Mucosa of rectum (tissue), 2 donors: ENCODE results near the gene ZNF771.
A peak's percentile ranks its signal among the peaks of the same experiment; 100 is the strongest.

Experiments used
- H3K27ac ChIP-seq, 2 donors: one replicate each; pipeline ENCODE4 v1.7.0; 2013; ENCODE audit warnings: inconsistent platforms in 2 of 2, low read depth in 2 of 2, low read length in 2 of 2
- H3K27me3 ChIP-seq, 2 donors: one replicate each; pipeline ENCODE4 v1.7.0; 2013; ENCODE audit warnings: low read length in 2 of 2; ENCODE audit not compliant: control insufficient read depth in 2 of 2, insufficient read depth in 2 of 2
- H3K36me3 ChIP-seq, 2 donors: one replicate each; pipeline ENCODE4 v1.7.0; 2013; ENCODE audit warnings: low read length in 2 of 2; ENCODE audit not compliant: control insufficient read depth in 2 of 2, insufficient read depth in 2 of 2
- H3K4me1 ChIP-seq, 2 donors: one replicate each; pipeline ENCODE4 v1.7.0; 2013; ENCODE audit warnings: low read length in 2 of 2, mild to moderate bottlenecking in 1 of 2; ENCODE audit not compliant: control insufficient read depth in 2 of 2, insufficient read depth in 2 of 2
- H3K4me3 ChIP-seq, 2 donors: one replicate each; pipeline ENCODE4 v1.7.0; 2013; ENCODE audit warnings: low read length in 2 of 2
- H3K9ac ChIP-seq, 2 donors: one replicate each; pipeline ENCODE4 v1.7.0; 2013; ENCODE audit warnings: low read length in 2 of 2, low read depth in 1 of 2, mild to moderate bottlenecking in 1 of 2
- H3K9me3 ChIP-seq, 2 donors: one replicate each; pipeline ENCODE4 v1.7.0; 2013; ENCODE audit warnings: low read length in 2 of 2; ENCODE audit not compliant: control insufficient read depth in 2 of 2
- donor health status: healthy.
- donor health status: Normal muscosa, but diverticular disease.

The ZNF771 gene

GRCh38 chr16:30398661-30399434 lies 8.6 kb upstream of the ZNF771 start:
- Histone ChIP-seq H3K4me3 (no peak overlapping the region), H3K9me3 (no peaks in the 10 kb centered on the region), H3K36me3 (peaks cover 0 to 11% of the 10 kb centered on the region in 2 donors), H3K9ac (no peak overlapping the region), H3K27ac (peak overlapping the region in 1 of 2 donors; percentile 80), H3K27me3 (no peaks in the 10 kb centered on the region), H3K4me1 (peaks cover 14 to 21% of the 10 kb centered on the region in 2 donors)

- Histone ChIP-seq H3K9me3 (no peaks in the 10 kb centered on the region), H3K4me3 (peak overlapping the region; percentile 81 to 88), H3K27ac (peak overlapping the region; percentile 67 to 80), H3K9ac (peak overlapping the region; percentile 84 to 90), H3K27me3 (no peaks in the 10 kb centered on the region), H3K4me1 (peaks cover 14 to 21% of the 10 kb centered on the region in 2 donors), H3K36me3 (peaks cover 0 to 11% of the 10 kb centered on the region in 2 donors)
Measured at GRCh38 chr16:30399435-30400186, 7.8 kb upstream of the ZNF771 start.

GRCh38 chr16:30401768-30402425 lies 5.5 kb upstream of the ZNF771 start:
- peaks cover 0 to 11% of the 10 kb centered on the region in 2 donors for H3K36me3 ChIP-seq
- H3K9ac ChIP-seq: no peak overlapping the region
- no peaks in the 10 kb centered on the region for H3K27me3 ChIP-seq
- no peaks in the 10 kb centered on the region for H3K9me3 ChIP-seq
- H3K4me3 ChIP-seq: no peak overlapping the region
- H3K4me1 ChIP-seq: peaks cover 10% of the 10 kb centered on the region in 2 donors
- no peak overlapping the region for H3K27ac ChIP-seq

- Histone ChIP-seq H3K9ac (peak overlapping the region; percentile 77 to 80), H3K9me3 (no peaks in the 10 kb centered on the region), H3K4me3 (peak overlapping the region; percentile 75 to 81), H3K36me3 (peaks cover 0 to 5% of the 10 kb centered on the region in 2 donors), H3K27me3 (no peaks in the 10 kb centered on the region), H3K27ac (peak overlapping the region; percentile 77 to 80), H3K4me1 (peaks cover 13 to 20% of the 10 kb centered on the region in 2 donors)
Measured at GRCh38 chr16:30406795-30407101, 658 bp upstream of the ZNF771 start.

- Histone ChIP-seq H3K27me3 (no peaks in the 10 kb centered on the region), H3K9me3 (no peaks in the 10 kb centered on the region), H3K9ac (peak overlapping the region; percentile 63 to 77), H3K4me1 (peaks cover 13 to 20% of the 10 kb centered on the region in 2 donors), H3K4me3 (peak overlapping the region; percentile 75 to 81), H3K27ac (peak overlapping the region; percentile 77 to 80), H3K36me3 (peaks cover 0 to 16% of the 10 kb centered on the region in 2 donors)
Measured at GRCh38 chr16:30407804-30408534, 563 bp downstream of the ZNF771 start.

DNA sequence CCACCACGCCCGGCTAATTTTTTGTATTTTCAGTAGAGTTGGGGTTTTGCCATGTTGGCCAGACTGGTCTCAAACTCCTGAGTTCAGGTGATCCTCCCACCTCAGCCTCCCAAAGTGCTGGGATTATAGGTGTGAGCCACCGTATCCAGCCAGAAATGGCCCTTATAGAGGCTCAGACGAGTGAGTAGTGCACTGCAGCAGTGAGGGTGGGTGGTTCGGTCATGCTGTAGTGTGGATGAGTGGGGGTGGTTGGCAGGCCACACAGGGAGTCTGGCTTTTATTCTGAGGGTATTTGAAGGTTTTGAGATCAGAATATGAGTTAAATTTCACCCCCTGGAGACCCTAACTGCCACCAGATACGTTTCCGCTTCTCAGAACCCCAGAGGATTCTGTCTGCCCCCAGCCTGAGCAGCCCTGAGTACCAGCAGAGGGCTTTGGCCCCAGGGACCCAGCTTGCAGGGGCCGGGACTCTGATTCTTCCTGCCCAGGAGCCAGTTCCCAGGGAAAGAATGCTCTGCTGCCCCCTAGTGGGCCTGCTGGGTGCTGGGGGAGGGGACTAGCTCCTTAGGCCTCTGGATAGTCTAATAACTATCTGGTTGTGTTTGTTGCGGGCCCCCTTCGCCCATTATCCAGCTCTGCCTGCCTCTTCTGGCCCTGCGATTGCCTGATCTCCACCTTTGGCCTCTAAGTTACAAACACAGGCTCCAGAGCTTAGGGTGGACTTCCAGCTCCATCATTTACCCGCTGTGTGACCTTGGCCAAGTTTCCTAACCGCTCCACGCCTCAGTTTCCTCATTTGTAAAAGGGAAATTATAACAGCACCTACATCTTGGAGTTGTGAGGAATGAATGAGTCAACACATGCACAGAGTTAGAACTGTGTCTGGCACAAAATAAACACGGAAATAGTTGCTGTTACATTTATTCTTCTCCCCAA lies 2.0 kb downstream of the ZNF771 start:
- H3K9me3 ChIP-seq: no peaks in the 10 kb centered on the region
- peaks cover 13 to 20% of the 10 kb centered on the region in 2 donors for H3K4me1 ChIP-seq
- H3K27me3 ChIP-seq: no peaks in the 10 kb centered on the region
- H3K27ac ChIP-seq: no peak overlapping the region
- peaks cover 3 to 18% of the 10 kb centered on the region in 2 donors for H3K36me3 ChIP-seq
- no peak overlapping the region for H3K4me3 ChIP-seq
- peak overlapping the region; percentile 3 to 38 for H3K9ac ChIP-seq

- Histone ChIP-seq H3K9me3 (no peaks in the 10 kb centered on the region), H3K36me3 (peaks cover 3 to 18% of the 10 kb centered on the region in 2 donors), H3K4me1 (peaks cover 12 to 23% of the 10 kb centered on the region in 2 donors), H3K4me3 (no peak overlapping the region), H3K27me3 (no peaks in the 10 kb centered on the region), H3K9ac (no peak overlapping the region), H3K27ac (no peak overlapping the region)
Measured at GRCh38 chr16:30413112-30413806, 5.9 kb downstream of the ZNF771 start.

DNA sequence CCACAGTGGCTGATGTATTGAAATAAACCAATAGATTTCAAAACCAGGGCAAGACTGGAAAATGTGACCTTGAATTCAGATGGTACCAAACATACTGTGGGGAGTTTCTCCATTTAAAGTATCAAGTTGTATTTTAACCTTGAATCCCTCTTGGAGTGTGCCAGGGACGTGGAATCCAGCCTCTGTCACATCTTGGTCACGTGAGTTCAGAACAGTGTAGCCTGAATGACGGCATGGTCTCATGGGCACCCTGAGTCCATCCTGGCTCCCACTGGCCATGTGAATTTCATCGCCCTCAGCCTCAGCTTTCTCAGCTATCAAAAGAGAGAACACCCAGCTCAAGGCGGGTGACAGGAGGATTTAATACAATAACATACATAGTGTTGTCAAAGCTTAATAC lies 6.8 kb downstream of the ZNF771 start:
- Histone ChIP-seq H3K4me3 (no peak overlapping the region), H3K27me3 (no peaks in the 10 kb centered on the region), H3K36me3 (peaks cover 3 to 18% of the 10 kb centered on the region in 2 donors), H3K4me1 (peaks cover 12 to 23% of the 10 kb centered on the region in 2 donors), H3K9me3 (no peaks in the 10 kb centered on the region), H3K9ac (no peak overlapping the region), H3K27ac (no peak overlapping the region)
